Mesendoderm (in vitro differentiated cells): ENCODE measurements around the gene ABCB11.
"Not testable (repeated sequence)": the region's sequence is repeated elsewhere in the genome, so short reads cannot be mapped to it uniquely, and the experiment has no call there.

Source experiments
- DNase-seq: peaks from one replicate; pipeline ENCODE4 v3.0.0; 2013
- H2AK5ac ChIP-seq: 2 replicates; pipeline ENCODE4 v1.6.1; 2013; ENCODE audit warnings: low read length, inconsistent platforms
- H2BK120ac ChIP-seq: 2 replicates; pipeline ENCODE4 v1.6.1; 2013; ENCODE audit warnings: low read depth, mild to moderate bottlenecking, low read length, moderate library complexity, mixed read lengths
- H2BK15ac ChIP-seq: replicated peaks from 2 replicates; pipeline ENCODE4 v1.6.1; 2013; ENCODE audit warnings: low read depth, mild to moderate bottlenecking, moderate library complexity
- H2BK5ac ChIP-seq: 2 replicates; pipeline ENCODE4 v1.6.1; 2013; ENCODE audit warnings: low read length, inconsistent platforms
- H3K18ac ChIP-seq: 2 replicates; pipeline ENCODE4 v1.6.1; 2013; ENCODE audit warnings: mild to moderate bottlenecking, low read length, mixed read lengths
- H3K23ac ChIP-seq: one replicate; pipeline ENCODE4 v1.6.1; 2013; ENCODE audit warnings: low read length
- H3K27ac ChIP-seq: 2 replicates; pipeline ENCODE4 v1.5.1; 2013; ENCODE audit warnings: low read depth, mild to moderate bottlenecking, inconsistent platforms, low read length, moderate library complexity
- H3K27me3 ChIP-seq: 2 replicates; pipeline ENCODE4 v1.6.1; 2013; ENCODE audit warnings: low read length, control low read depth, mild to moderate bottlenecking, inconsistent platforms; ENCODE audit not compliant: insufficient read depth, poor library complexity
- H3K36me3 ChIP-seq: 2 replicates; pipeline ENCODE4 v1.6.1; 2013; ENCODE audit warnings: low read length, inconsistent platforms; ENCODE audit not compliant: control insufficient read depth, insufficient read depth
- H3K4ac ChIP-seq: one replicate; pipeline ENCODE4 v1.6.1; 2013; ENCODE audit warnings: low read depth, mild to moderate bottlenecking, low read length, moderate library complexity
- H3K4me1 ChIP-seq: 2 replicates; pipeline ENCODE4 v1.6.1; 2013; ENCODE audit warnings: low read depth, low read length, inconsistent platforms; ENCODE audit not compliant: control insufficient read depth
- H3K4me2 ChIP-seq: 2 replicates; pipeline ENCODE4 v1.6.1; 2013; ENCODE audit warnings: low read length
- H3K4me3 ChIP-seq: 2 replicates; pipeline ENCODE4 v1.5.1; 2013; ENCODE audit warnings: mild to moderate bottlenecking, low read length
- H3K56ac ChIP-seq: one replicate; pipeline ENCODE4 v1.6.1; 2013; ENCODE audit warnings: low read length
- H3K79me1 ChIP-seq: 2 replicates; pipeline ENCODE4 v1.6.1; 2013; ENCODE audit warnings: low read length, inconsistent platforms
- H3K79me2 ChIP-seq: 2 replicates; pipeline ENCODE4 v1.6.1; 2013; ENCODE audit warnings: mild to moderate bottlenecking, low read length; ENCODE audit not compliant: control insufficient read depth, insufficient read depth
- H3K9ac ChIP-seq: 2 replicates; pipeline ENCODE4 v1.6.1; 2013; ENCODE audit warnings: low read length, inconsistent platforms
- H4K5ac ChIP-seq: one replicate; pipeline ENCODE4 v1.6.1; 2013; ENCODE audit warnings: low read length
- H4K8ac ChIP-seq: one replicate; pipeline ENCODE4 v1.6.1; 2013; ENCODE audit warnings: low read depth, mild to moderate bottlenecking, control low read depth, low read length, moderate library complexity
- WGBS: extraction: QIAGEN DNeasy Blood & Tissue Kit; methylation state at CpG from one replicate; pipeline ENCODE4 v1.1.7; 2013; ENCODE audit warnings: low lambda C conversion rate, missing lambda C conversion rate; ENCODE audit not compliant: insufficient coverage; ENCODE audit errors: extremely low coverage; 5-methylcytosine and 5-hydroxymethylcytosine counted together

Gene ABCB11

GRCh38 chr2:169065864-169066517 lies 34.9 kb upstream of the ABCB11 start:
- Histone ChIP-seq H3K9ac (no peak overlapping the region), H3K79me1 (no peaks in the 10 kb centered on the region), H3K56ac (no peak overlapping the region), H3K18ac (no peak overlapping the region), H3K27me3 (no peaks in the 10 kb centered on the region), H2BK120ac (no peak overlapping the region), H3K4me3 (no peak overlapping the region), H3K23ac (no peak overlapping the region), H2BK15ac (no peak overlapping the region), H3K4me1 (no peaks in the 10 kb centered on the region), H3K4me2 (no peak overlapping the region), H2BK5ac (no peak overlapping the region), H3K36me3 (no peaks in the 10 kb centered on the region), H3K27ac (no peak overlapping the region), H3K79me2 (no peaks in the 10 kb centered on the region), H4K8ac (no peak overlapping the region), H2AK5ac (no peak overlapping the region), H3K4ac (no peak overlapping the region), H4K5ac (no peak overlapping the region)
- WGBS, result no CpG with 5 or more reads among the region's 2 CpGs
- DNase-seq, result no peak

GRCh38 chr2:169065422-169065821 lies 34.3 kb upstream of the ABCB11 start:
- no peaks in the 10 kb centered on the region for H3K79me1 ChIP-seq
- no peak overlapping the region for H3K23ac ChIP-seq
- H3K4me2 ChIP-seq, result no peak overlapping the region
- no peak overlapping the region for H3K4ac ChIP-seq
- no peak overlapping the region for H3K27ac ChIP-seq
- no peak overlapping the region for H3K18ac ChIP-seq
- no peak overlapping the region for H3K4me3 ChIP-seq
- no peak overlapping the region for H3K56ac ChIP-seq
- H3K9ac ChIP-seq, result no peak overlapping the region
- H3K36me3 ChIP-seq, result no peaks in the 10 kb centered on the region
- H4K8ac ChIP-seq, result no peak overlapping the region
- H2AK5ac ChIP-seq, result no peak overlapping the region
- no peak overlapping the region for H2BK5ac ChIP-seq
- H2BK15ac ChIP-seq, result no peak overlapping the region
- H2BK120ac ChIP-seq, result no peak overlapping the region
- no CpG with 5 or more reads among the region's 1 CpG for WGBS
- H4K5ac ChIP-seq, result no peak overlapping the region
- no peaks in the 10 kb centered on the region for H3K27me3 ChIP-seq
- no peak for DNase-seq
- H3K4me1 ChIP-seq, result no peaks in the 10 kb centered on the region
- no peaks in the 10 kb centered on the region for H3K79me2 ChIP-seq

- not testable (repeated sequence) for H3K18ac ChIP-seq, H4K8ac ChIP-seq, H3K79me1 ChIP-seq, H3K23ac ChIP-seq, H3K4ac ChIP-seq, H4K5ac ChIP-seq, H3K27me3 ChIP-seq, H3K4me1 ChIP-seq, H3K4me3 ChIP-seq, H3K27ac ChIP-seq, H2BK120ac ChIP-seq, H2AK5ac ChIP-seq, H3K79me2 ChIP-seq, H3K36me3 ChIP-seq, H3K9ac ChIP-seq, H2BK15ac ChIP-seq, H2BK5ac ChIP-seq, H3K4me2 ChIP-seq, H3K56ac ChIP-seq, DNase-seq
- no CpG with 5 or more reads among the region's 17 CpGs for WGBS
Observed at GRCh38 chr2:169064199-169064598, 33.1 kb upstream of the ABCB11 start.

- H3K9ac ChIP-seq, H3K36me3 ChIP-seq, H3K27me3 ChIP-seq, H3K56ac ChIP-seq, H3K27ac ChIP-seq, H4K5ac ChIP-seq, H2BK5ac ChIP-seq, H2BK120ac ChIP-seq, H3K4me3 ChIP-seq, H3K4me2 ChIP-seq, H4K8ac ChIP-seq, H3K79me1 ChIP-seq, H3K79me2 ChIP-seq, H3K18ac ChIP-seq, H2AK5ac ChIP-seq, H3K4me1 ChIP-seq, H3K4ac ChIP-seq, H2BK15ac ChIP-seq, DNase-seq, H3K23ac ChIP-seq: not testable (repeated sequence)
- no CpG with 5 or more reads among the region's 2 CpGs for WGBS
Observed at GRCh38 chr2:169054575-169054974, 23.5 kb upstream of the ABCB11 start.

- no peaks in the 10 kb centered on the region for H3K27me3 ChIP-seq
- no peak overlapping the region for H3K4me3 ChIP-seq
- H3K18ac ChIP-seq, result no peak overlapping the region
- H3K4me2 ChIP-seq, result no peak overlapping the region
- no peak overlapping the region for H3K27ac ChIP-seq
- WGBS, result no CpG with 5 or more reads among the region's 5 CpGs
- no peak overlapping the region for H4K5ac ChIP-seq
- H3K79me2 ChIP-seq, result no peaks in the 10 kb centered on the region
- DNase-seq, result peak; percentile 28
- H2BK15ac ChIP-seq, result no peak overlapping the region
- H3K23ac ChIP-seq, result no peak overlapping the region
- H2BK5ac ChIP-seq, result no peak overlapping the region
- no peak overlapping the region for H3K9ac ChIP-seq
- H2BK120ac ChIP-seq, result no peak overlapping the region
- no peak overlapping the region for H3K4ac ChIP-seq
- H3K4me1 ChIP-seq, result no peaks in the 10 kb centered on the region
- no peaks in the 10 kb centered on the region for H3K79me1 ChIP-seq
- H3K36me3 ChIP-seq, result no peaks in the 10 kb centered on the region
- no peak overlapping the region for H4K8ac ChIP-seq
- H3K56ac ChIP-seq, result no peak overlapping the region
- no peak overlapping the region for H2AK5ac ChIP-seq
Observed at GRCh38 chr2:169050476-169051240, 19.5 kb upstream of the ABCB11 start.
